HuH-7.5 (cell line): ENCODE results near the gene UBE2QL1.

Source experiments
- DNase-seq: peaks from one replicate; pipeline ENCODE4 v3.0.0; 2011; ENCODE audit warnings: low spot score

UBE2QL1 gene

GRCh38 chr5:6455571-6456200, 7.0 kb downstream of the UBE2QL1 start:
- no peak for DNase-seq

GRCh38 chr5:6456766-6457370, 8.2 kb downstream of the UBE2QL1 start:
- DNase-seq, result no peak

DNA sequence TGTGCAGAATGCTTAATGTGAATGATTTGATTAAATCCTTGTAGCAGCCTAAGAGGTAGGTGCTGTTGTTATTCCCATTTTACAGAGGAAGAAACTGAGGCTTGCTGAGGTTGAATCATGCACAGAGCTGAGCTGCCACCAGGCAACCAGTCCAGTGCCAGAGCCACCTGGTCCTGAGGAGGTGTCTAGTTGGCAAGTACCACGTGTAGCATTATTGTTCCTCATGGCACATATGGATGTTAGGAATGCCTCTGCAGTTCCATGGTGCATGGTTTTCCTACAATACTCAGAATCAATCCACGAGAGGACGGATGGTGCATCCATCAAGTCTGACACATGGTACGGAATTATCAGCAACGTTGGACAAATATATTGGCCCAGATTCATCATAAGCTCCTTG, 8.9 kb downstream of the UBE2QL1 start:
- DNase-seq, result no peak

DNA sequence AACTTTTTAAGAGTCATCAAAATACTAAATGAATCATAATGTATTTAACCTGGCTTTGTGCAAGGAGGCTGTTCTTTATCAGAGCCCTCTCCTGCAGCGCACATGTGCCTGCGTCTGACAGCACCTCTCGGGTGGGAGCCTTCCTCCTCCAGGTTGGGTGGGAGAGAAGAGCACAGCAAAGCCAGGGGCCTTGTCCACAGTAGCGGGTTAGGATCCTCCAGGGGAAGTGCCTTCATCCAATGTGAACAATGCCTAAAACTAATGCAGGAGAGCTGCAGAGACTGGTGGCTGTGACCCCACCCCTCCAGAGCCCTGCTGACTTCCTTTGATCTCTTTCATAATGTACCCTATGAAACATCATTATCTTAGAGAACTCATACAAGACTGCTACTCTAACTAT, 10.2 kb downstream of the UBE2QL1 start:
- DNase-seq, result no peak

- DNase-seq, result no peak
Observed at GRCh38 chr5:6459896-6460295, 11.2 kb downstream of the UBE2QL1 start.

DNA sequence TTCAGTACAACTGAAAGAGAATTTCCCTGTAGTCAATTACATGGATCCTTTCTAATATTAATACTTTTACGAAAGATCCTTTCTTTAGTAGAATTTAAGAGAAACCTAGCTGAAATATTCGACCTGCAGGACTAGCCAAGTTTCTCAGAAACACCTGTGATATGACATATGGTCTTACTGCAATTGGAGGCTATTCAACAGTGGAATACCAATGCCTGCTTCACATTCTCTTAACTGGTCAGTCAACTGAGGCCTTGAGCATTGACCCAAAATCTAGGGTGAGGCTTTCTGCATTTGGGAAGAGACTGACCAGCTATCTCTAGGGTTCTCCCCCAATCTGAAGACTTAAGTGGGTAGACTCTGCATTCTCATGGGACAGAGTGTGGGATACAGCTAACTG, 12.3 kb downstream of the UBE2QL1 start:
- DNase-seq, result no peak

GRCh38 chr5:6461793-6462650, 13.4 kb downstream of the UBE2QL1 start:
- no peak for DNase-seq

DNA sequence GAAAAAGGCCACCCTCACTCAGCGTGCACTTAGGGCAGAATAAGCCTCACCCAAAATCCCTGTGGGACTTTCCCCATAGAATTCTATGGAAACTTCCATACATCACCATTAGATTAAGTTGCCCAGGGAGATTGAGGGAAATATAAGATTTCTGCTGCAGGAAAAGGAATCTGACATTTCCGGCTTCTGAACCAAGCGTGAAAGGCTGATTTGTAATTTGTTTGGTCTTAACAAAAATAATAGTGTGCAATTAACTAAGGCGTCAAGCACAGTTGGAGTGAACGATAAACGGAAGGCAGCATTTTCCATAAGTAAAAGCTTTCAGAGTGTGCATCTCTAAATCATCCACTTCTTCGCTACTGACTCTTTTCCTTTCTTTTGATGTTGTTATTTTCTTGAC, 14.0 kb downstream of the UBE2QL1 start:
- no peak for DNase-seq

- DNase-seq, result no peak
Observed at GRCh38 chr5:6464441-6464840, 15.8 kb downstream of the UBE2QL1 start.

DNA sequence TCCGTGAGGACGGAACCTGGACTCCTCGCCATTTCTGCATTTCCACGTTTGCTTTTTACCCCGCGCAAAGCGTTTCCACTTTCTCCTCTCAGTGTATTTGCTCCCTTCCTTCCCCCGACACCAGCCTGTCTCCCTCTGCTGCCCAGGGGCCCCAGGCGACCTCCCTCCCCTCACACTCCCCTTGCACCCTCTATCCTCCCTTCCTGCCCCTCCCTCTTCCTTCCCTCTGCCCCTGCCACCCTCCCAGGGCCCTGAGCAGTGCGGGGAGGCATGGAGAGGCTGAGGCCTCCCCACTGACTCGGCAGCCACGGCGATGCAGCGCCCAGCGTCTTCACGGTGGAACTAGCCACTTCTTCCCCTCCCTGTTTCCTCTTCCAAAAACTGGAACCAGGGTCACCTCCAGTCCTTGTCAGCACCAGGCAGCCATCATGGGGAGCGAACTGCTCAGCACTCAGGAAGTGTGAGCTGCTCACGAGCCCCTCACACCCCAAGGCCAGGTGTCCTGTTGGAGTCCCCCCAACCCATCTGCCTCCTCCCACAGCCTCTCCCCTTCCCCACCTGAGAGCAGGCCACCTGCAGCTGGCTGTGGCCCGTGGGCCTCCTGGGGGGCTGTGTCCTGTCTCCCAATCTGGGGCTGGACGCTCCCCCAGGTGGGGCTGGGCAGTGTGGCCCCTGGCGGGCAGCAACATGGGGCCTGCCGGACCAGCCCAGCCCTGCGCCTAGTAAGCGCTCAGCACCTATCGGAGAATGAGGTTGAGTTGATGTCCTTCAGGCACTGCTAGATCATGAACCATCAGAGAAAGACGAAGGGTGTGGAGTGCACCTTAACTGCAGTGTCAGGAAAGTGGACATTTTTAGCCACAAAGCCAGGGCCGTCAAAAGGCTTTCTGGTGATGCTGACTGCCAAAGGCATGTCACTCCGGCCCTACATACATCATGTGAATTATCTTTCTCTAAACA, 17.5 kb downstream of the UBE2QL1 start:
- DNase-seq, result no peak

DNA sequence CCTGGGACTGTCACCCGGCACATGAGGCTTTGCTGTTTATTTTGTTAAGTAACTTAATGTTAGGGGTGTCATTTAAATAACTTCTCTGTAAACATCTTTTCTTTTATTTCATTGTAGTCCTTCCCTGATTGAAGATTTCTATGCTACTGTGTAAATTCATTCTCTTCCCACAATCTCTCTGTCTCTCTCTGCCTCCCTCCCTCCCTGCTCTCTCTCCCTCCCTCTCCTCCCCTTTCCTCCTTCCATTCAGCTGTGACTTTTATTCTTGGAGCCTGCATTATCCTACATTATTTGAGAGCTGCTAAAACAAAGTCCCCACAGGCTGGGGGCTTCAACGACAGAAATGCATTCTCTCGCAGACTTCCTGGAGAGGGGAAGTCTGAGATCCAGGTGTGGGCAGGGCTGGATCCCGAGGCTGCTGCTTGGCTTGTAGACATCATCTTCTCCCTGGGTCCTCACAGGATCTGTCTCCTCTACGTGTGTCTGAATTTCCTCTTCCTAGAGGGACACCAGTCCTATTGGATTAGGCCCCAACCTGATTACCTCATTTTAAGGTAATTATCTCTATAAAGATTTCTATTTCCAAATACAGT, 18.4 kb downstream of the UBE2QL1 start:
- no peak for DNase-seq

DNA sequence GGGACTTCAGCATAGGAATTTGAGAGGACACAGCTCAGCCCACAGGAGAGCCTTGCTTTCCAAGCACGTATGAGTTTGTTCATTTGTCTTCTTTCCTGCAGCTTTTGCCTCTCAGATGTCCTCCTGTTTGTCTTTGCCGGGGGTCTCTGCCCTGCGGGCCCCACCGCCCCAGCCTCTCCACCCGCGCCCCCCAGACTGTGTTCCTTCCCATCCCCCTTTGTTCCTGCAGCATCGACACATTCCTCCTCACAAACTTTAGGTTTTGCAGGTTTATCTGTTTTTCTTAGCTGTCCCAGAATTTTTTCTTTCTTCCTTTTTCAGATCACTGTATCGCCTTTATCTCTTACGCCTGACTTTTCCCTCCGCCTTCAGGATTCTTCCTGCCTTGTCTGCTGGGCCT, 18.9 kb downstream of the UBE2QL1 start:
- no peak for DNase-seq

- DNase-seq, result no peak
Observed at GRCh38 chr5:6468104-6468503, 19.4 kb downstream of the UBE2QL1 start.

DNA sequence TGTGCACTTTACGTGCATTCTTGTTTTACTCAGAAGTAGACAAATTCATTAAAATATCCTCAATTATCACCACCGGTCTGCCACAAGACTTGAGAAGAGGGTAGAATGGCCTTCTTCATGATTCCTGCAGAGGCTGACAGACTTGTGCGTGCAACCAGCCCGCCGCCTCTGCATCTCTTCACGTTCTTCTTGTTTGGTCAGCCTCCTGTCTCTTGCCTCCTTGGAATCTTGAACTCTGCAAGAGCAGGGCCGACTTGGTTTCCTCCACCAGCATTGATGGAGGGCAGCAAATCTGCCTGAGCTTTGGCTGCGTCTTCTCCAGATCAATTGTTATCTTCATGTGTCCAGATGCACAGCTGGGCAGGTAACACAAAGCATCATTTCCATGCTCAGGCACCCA, 20.2 kb downstream of the UBE2QL1 start:
- no peak for DNase-seq

DNA sequence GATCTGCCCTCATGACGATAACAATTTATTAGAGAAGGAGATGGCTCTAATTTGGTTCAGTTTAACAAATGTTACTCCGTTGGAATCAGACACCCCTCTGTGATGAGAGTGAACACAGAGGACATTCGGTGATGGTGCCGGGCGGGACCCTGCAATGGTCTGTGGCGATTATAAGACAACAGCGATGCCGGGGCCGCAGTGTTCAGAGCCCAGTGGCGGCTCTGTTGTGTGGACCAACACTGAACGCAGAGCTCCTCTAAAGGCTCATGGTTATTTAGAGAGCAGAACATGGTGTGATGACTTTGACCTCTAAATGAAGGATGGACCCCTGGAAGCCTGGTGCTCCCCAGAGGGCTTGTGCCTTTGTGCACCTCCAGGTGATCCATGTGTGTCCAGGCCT, 21.2 kb downstream of the UBE2QL1 start:
- DNase-seq, result no peak

DNA sequence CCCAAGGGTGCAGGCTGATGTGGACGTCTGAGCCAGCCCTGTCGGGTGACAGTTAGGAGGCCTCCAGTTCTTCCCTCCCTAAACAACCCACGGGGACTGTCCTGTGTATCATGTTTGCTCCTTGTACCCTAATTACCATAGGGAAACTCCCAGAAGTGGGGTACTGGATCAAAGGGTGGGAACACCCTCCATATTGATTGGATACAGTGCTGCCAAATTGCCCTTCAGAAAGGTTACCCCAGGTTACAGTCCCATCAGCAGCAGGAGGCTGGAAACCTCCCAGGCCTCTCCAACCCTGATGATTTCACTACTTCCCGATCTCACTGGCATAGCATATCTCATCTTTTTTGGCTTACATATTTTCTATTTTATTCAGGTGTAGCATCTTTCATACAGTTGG, 22.0 kb downstream of the UBE2QL1 start:
- no peak for DNase-seq

GRCh38 chr5:6471252-6471651, 22.6 kb downstream of the UBE2QL1 start:
- no peak for DNase-seq

DNA sequence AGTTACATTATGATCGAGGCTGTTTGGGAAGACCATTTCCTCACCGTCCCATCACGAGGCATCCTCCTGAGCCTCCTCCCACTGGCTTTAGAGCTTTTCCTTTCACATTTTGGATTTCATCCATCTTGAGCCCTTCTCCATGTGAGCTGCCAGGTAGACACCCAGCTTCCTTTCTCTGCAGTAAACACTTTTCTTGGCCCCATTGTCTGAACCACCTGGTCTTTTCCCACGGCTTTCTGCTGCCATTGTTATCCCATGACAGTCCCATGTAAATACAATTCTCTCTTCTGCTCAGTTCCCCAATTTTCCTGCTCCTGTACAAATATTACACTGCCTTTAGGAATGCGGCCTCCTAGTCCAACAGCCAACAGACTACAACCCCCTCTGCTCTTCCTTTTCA, 24.1 kb downstream of the UBE2QL1 start:
- no peak for DNase-seq

DNA sequence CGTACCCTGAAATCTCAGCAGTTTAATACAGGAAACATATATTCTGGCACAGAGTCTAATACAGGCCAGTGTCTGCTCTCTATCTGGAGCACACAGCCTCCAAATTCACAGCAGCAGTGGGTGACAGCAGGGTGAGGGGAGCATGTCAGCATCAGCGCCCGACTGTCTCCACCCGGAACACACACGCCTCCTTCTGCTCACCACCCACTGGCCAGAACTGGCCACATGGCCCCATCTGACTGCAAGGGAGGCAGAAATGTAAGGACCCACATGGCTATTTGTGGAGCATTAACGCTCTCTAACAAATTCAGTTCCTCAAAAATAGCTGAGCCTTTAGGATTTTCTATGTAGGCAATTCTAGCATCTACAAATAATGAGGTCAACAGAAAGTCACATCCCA, 24.6 kb downstream of the UBE2QL1 start:
- DNase-seq, result no peak

- no peak for DNase-seq
Observed at GRCh38 chr5:6475626-6476312, 27.1 kb downstream of the UBE2QL1 start.

GRCh38 chr5:6476313-6476661, 27.6 kb downstream of the UBE2QL1 start:
- no peak for DNase-seq
